Measurements from ENCODE around the gene EXOC8. TPM values are rescaled to one million over a fixed set of nuclear protein-coding genes. Genes with fewer than 3 reads are reported as not detected.

Gene EXOC8, protein sequence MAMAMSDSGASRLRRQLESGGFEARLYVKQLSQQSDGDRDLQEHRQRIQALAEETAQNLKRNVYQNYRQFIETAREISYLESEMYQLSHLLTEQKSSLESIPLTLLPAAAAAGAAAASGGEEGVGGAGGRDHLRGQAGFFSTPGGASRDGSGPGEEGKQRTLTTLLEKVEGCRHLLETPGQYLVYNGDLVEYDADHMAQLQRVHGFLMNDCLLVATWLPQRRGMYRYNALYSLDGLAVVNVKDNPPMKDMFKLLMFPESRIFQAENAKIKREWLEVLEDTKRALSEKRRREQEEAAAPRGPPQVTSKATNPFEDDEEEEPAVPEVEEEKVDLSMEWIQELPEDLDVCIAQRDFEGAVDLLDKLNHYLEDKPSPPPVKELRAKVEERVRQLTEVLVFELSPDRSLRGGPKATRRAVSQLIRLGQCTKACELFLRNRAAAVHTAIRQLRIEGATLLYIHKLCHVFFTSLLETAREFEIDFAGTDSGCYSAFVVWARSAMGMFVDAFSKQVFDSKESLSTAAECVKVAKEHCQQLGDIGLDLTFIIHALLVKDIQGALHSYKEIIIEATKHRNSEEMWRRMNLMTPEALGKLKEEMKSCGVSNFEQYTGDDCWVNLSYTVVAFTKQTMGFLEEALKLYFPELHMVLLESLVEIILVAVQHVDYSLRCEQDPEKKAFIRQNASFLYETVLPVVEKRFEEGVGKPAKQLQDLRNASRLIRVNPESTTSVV
- total RNA-seq, result 10 to 100 TPM; 14.5 to 18.4 (median 14.5) TPM
- long read RNA-seq, donor 1, full-length matches to known transcripts, result 9 of 9 reads
- long read RNA-seq, donor 1, partial matches to known transcripts, result 0 of 9 reads
- long read RNA-seq, donor 1, other reads (novel, unspliced or antisense), result 0 of 9 reads
- long read RNA-seq, donor 2, result 0 reads

DNA sequence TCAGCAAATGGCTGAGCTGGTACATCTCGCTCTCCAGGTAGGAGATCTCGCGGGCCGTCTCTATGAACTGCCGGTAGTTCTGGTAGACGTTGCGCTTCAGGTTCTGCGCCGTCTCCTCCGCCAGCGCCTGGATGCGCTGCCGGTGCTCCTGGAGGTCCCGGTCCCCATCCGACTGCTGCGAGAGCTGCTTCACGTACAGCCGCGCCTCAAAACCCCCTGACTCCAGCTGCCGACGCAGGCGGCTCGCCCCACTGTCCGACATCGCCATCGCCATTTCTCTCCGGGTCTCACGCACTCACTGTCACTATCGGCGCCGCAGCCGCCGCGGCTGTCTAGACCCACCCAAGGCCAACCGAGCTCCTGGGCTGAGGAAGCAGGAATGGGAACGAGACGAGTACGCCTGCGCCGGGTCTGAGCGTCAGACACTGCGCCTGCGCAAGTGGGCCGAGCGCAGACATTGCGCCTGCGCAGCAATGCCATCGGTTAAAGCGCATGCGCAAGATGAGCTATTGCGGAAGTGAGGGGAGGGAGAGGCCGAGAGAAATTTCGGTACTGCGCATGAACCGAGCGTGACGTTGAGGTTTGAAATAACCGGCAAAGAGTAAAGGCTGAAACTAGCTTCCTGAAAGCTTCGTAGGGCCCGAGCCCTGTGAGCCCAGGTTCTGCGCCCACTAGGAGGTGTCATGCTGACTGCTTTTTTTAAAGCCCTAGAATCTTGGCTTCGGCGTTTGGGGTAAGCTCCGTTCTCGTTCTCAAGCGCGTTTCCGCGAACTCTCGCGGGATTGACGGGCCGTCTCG lies at the start of gene EXOC8:
Gene EXOC8, minus strand, starts transcription at position 381 of the 798 bp plus-strand sequence. Its CDS starts 107 bp downstream, at position 274.
- Histone ChIP-seq H3K4me3 (peak within 1 kb of the TSS; percentile 88), H3K36me3 (ENCODE audit: low read depth) (no peaks in the 10 kb centered on the region), H3K4me1 (ENCODE audit: low read depth) (peaks cover 44% of the 10 kb centered on the region), H3K9me3 (no peaks in the 10 kb centered on the region)
- intact Hi-C loops (cut with DNase I, micrococcal nuclease), result no loop called here
- TF ChIP-seq, protein P1, sequence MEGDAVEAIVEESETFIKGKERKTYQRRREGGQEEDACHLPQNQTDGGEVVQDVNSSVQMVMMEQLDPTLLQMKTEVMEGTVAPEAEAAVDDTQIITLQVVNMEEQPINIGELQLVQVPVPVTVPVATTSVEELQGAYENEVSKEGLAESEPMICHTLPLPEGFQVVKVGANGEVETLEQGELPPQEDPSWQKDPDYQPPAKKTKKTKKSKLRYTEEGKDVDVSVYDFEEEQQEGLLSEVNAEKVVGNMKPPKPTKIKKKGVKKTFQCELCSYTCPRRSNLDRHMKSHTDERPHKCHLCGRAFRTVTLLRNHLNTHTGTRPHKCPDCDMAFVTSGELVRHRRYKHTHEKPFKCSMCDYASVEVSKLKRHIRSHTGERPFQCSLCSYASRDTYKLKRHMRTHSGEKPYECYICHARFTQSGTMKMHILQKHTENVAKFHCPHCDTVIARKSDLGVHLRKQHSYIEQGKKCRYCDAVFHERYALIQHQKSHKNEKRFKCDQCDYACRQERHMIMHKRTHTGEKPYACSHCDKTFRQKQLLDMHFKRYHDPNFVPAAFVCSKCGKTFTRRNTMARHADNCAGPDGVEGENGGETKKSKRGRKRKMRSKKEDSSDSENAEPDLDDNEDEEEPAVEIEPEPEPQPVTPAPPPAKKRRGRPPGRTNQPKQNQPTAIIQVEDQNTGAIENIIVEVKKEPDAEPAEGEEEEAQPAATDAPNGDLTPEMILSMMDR (IDR thresholded peaks at IDR 0.05), result no peak
- DNase-seq, result peak; percentile 96 to 100 (median 96)
- ATAC-seq, result peak; percentile 93

DNA sequence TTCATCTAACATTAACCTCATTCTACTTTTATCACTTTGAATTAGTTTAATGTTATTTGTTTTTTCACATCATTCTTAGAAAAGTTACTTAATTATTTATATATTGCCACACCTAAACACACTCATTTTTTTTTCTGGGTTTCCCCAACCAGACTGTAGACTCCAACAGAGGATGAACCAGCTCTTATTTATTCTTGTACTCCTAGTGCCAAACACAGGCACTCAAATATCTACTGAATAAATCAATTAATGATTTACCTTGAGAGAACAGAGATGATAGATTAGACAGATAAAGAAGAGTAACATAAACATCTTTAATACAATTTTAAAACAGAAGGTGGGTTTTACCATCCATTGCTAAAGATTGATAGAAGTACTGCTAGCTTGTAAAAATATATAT lies 48.8 kb upstream of the EXOC8 start:
- Histone ChIP-seq H3K36me3 (ENCODE audit: low read depth) (no peaks in the 10 kb centered on the region), H3K4me1 (ENCODE audit: low read depth) (no peaks in the 10 kb centered on the region), H3K9me3 (no peaks in the 10 kb centered on the region), H3K4me3 (no peak overlapping the region)
- ATAC-seq (no peak), DNase-seq (no peak)
- TF ChIP-seq, protein P1 (IDR thresholded peaks at IDR 0.05), result no peak
- intact Hi-C loops (cut with DNase I, micrococcal nuclease), result no loop called here

DNA sequence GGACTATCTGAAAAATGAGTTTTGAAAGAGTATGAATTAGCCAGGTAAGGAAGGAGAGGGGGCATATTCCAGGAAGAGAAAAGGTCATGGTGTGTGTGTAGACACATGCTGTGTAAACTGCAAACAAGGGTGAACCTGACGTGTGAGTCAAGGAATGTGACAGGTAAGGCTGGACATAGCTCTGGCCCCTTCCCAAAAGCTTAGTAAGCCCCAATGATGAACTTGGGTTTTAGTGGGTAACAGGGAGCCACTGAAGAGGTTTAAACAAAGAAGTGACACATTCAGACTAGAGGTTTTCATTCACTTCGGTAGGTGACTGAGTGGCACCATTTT lies 47.7 kb upstream of the EXOC8 start:
- H3K36me3 ChIP-seq (ENCODE audit: low read depth), result no peaks in the 10 kb centered on the region
- intact Hi-C loops (cut with DNase I, micrococcal nuclease), result no loop called here
- no peak overlapping the region for H3K4me3 ChIP-seq
- no peaks in the 10 kb centered on the region for H3K4me1 ChIP-seq (ENCODE audit: low read depth)
- ATAC-seq (peak; percentile 25), DNase-seq (no peak)
- TF ChIP-seq, protein P1 (IDR thresholded peaks at IDR 0.05), result no peak
- H3K9me3 ChIP-seq, result no peaks in the 10 kb centered on the region

DNA sequence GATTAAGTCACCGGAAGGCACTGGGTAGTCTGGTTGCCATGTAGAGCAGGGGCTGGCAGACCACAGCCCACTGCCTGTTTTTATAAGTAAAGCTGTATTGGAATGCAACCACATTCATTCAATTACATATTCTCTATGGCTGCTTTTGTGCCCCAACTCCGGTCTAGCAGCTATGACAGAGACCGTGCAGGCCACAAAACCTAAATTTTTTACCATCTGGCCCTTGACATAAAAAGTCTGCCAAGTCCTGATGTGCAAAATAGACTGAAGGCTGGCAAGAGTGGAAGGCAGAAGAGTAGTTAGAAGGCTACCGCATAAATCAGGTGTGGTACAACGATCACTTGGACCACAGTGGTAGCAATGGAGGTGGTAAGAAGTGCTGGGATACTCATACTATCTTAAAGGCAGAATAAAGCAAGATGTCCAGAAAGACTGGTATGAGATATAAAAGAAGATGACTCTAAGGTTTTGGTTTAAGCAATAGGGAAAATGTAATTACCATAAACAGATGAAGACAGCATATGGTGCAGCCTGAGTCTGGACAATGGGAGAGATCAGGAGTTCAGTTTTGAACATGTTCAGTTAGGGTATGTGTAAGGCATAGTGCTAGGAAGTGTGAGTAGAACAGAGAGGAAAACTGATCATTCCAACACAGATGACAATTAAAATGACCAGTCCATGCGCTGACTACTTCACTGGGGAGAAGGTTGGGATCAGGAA lies 47.2 kb upstream of the EXOC8 start:
- no peaks in the 10 kb centered on the region for H3K4me1 ChIP-seq (ENCODE audit: low read depth)
- no peak for ATAC-seq
- intact Hi-C loops (cut with DNase I, micrococcal nuclease), result no loop called here

More for the DNA sequence above, 47.2 kb upstream of the EXOC8 start:
- TF ChIP-seq, protein P1 (IDR thresholded peaks at IDR 0.05), result no peak
- no peak for DNase-seq
- Histone ChIP-seq H3K36me3 (ENCODE audit: low read depth) (no peaks in the 10 kb centered on the region), H3K4me3 (no peak overlapping the region), H3K9me3 (no peaks in the 10 kb centered on the region)
